Natural killer cell (primary cell): ENCODE measurements around the gene ATG13. TPM values are rescaled to one million over a fixed set of nuclear protein-coding genes. Genes with fewer than 3 reads are reported as not detected.

Experiments used
- ATAC-seq, 3 donors: fragments of 150-1000 bp in 2 of 3; fragments of 200-7000 bp in 1 of 3; cut with Tn5 transposase; 1 replicate in 1 of 3; 2 replicates in 2 of 3; pipeline ENCODE4 v1.10.0; 2021; ENCODE audit warnings: mild to moderate bottlenecking in 2 of 3, moderate library complexity in 2 of 3
- DNase-seq, 2 donors: peaks; one replicate each; pipeline versions ENCODE4 v3.0.0 to v3.0.0-alpha.2; 2013 to 2021; ENCODE audit warnings: mixed read lengths in 1 of 2
- H3K27ac ChIP-seq: one replicate; pipeline ENCODE4 v1.5.1; 2013; ENCODE audit warnings: mild to moderate bottlenecking, low read length
- H3K27me3 ChIP-seq: one replicate; pipeline ENCODE4 v1.6.1; 2013; ENCODE audit warnings: low read length; ENCODE audit not compliant: control insufficient read depth, insufficient read depth
- H3K36me3 ChIP-seq: one replicate; pipeline ENCODE4 v1.6.1; 2013; ENCODE audit warnings: low read length; ENCODE audit not compliant: control insufficient read depth, insufficient read depth
- H3K4me1 ChIP-seq: one replicate; pipeline ENCODE4 v1.6.1; 2013; ENCODE audit warnings: low read length; ENCODE audit not compliant: control insufficient read depth, insufficient read depth
- H3K4me3 ChIP-seq: one replicate; pipeline ENCODE4 v1.5.1; 2013; ENCODE audit warnings: low read length
- H3K9me3 ChIP-seq: one replicate; pipeline ENCODE4 v1.6.1; 2013; ENCODE audit warnings: low read length; ENCODE audit not compliant: control insufficient read depth, insufficient read depth
- H3K27ac Mint-ChIP-seq, 2 donors: one replicate each; pipeline ENCODE4 v1.8.0; 2022; ENCODE audit warnings: mild to moderate bottlenecking in 2 of 2, mixed read lengths in 2 of 2, moderate library complexity in 1 of 2
- H3K27me3 Mint-ChIP-seq, 2 donors: one replicate each; pipeline ENCODE4 v1.8.0; 2022; ENCODE audit warnings: low read depth in 2 of 2, mixed read lengths in 2 of 2
- H3K36me3 Mint-ChIP-seq: one replicate; pipeline ENCODE4 v1.8.0; 2022; ENCODE audit warnings: mixed read lengths
- H3K4me1 Mint-ChIP-seq, 2 donors: one replicate each; pipeline ENCODE4 v1.8.0; 2022; ENCODE audit warnings: mixed read lengths in 2 of 2
- H3K4me3 Mint-ChIP-seq: one replicate; pipeline ENCODE4 v1.8.0; 2022; ENCODE audit warnings: mild to moderate bottlenecking, moderate library complexity, mixed read lengths
- H3K9me3 Mint-ChIP-seq, 2 donors: one replicate each; pipeline ENCODE4 v1.8.0; 2022; ENCODE audit warnings: mixed read lengths in 2 of 2
- WGBS: methylation state at CpG from one replicate; pipeline ENCODE4 v1.1.7; 2013; ENCODE audit warnings: missing lambda C conversion rate; ENCODE audit not compliant: insufficient coverage; 5-methylcytosine and 5-hydroxymethylcytosine counted together
- intact Hi-C: fragments of 100-400 bp; cut with micrococcal nuclease; formaldehyde crosslinking; loops from one replicate; pipeline ENCODE4 v1.14.2; 2022
- total RNA-seq, 4 donors: library from RNA; stranded (reverse); fragments of 120-200 nt in 1 of 4; gene quantifications; one replicate each; pipeline versions ENCODE4 v1.2.3 to v1.2.4, GENCODE V29; 2013 to 2022
- TF ChIP-seq, protein P1 (sequence below): fragments of 200-600 bp; IDR thresholded peaks from one replicate; pipeline ENCODE4 v1.8.0; 2022; ENCODE audit warnings: antibody characterized with exemption

ATG13 gene
- total RNA-seq, 3 donors from 2014 or later (not counting 1 experiment from before 2014, with no cell fraction given), result 125 to 137 (median 132) TPM

DNA sequence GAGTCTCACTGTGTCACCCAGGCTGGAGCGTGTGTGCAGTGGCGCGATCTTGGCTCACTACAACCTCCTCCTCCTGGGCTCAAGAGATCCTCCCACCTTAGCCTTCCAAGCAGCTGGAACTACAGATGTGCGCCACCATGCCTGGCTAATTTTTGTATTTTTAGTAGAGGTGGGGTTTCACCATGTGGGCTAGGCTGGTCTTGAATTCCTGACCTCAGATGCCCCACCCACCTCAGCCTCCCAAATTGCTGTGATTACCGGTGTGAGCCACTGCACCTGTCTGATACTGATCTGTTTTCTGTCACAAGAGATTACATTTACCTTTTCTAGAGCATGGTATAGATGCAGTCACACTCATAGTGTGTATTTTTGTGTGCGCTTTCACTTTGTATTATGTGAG, 11.6 kb downstream of the ATG13 start:
- DNase-seq, result no peak
- Mint-ChIP-seq H3K9me3 (no peaks in the 10 kb centered on the region), H3K36me3 (peaks cover 15% of the 10 kb centered on the region), H3K27me3 (no peaks in the 10 kb centered on the region), H3K4me1 (peaks cover 23 to 44% of the 10 kb centered on the region in 2 donors), H3K27ac (no peak overlapping the region), H3K4me3 (no peak overlapping the region)
- H3K27me3 ChIP-seq, result no peaks in the 10 kb centered on the region
- TF ChIP-seq, protein P1, sequence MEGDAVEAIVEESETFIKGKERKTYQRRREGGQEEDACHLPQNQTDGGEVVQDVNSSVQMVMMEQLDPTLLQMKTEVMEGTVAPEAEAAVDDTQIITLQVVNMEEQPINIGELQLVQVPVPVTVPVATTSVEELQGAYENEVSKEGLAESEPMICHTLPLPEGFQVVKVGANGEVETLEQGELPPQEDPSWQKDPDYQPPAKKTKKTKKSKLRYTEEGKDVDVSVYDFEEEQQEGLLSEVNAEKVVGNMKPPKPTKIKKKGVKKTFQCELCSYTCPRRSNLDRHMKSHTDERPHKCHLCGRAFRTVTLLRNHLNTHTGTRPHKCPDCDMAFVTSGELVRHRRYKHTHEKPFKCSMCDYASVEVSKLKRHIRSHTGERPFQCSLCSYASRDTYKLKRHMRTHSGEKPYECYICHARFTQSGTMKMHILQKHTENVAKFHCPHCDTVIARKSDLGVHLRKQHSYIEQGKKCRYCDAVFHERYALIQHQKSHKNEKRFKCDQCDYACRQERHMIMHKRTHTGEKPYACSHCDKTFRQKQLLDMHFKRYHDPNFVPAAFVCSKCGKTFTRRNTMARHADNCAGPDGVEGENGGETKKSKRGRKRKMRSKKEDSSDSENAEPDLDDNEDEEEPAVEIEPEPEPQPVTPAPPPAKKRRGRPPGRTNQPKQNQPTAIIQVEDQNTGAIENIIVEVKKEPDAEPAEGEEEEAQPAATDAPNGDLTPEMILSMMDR, result no peak
- H3K4me1 ChIP-seq, result peaks cover 2% of the 10 kb centered on the region
- ATAC-seq, result no peak
- intact Hi-C loops, result no loop called here
- H3K4me3 ChIP-seq, result no peak overlapping the region
- 93% methylated on average over 5 of the region's 6 CpGs for WGBS
- H3K27ac ChIP-seq, result no peak overlapping the region
- no peaks in the 10 kb centered on the region for H3K9me3 ChIP-seq
- H3K36me3 ChIP-seq, result peaks cover 43% of the 10 kb centered on the region

DNA sequence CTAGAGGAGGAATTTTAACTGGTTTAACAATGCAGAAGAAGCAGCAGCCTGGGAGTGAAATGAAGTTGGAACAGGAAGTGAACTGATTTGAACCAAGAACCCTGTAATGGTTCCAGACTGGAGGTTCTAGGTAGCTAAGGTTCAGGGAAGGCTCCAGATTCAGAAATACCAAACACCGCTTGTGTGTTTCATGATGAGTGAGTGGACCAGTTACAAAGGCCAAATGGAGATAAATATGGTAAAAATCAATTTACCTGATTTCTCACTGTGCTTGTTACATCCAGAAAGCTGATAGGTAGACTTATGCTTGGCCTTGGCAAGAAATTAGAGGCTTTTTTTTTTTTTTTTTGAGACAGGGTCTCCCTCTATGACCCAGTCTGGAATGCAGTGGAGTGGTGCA, 12.9 kb downstream of the ATG13 start:
- no peak overlapping the region for H3K4me3 Mint-ChIP-seq
- H3K4me1 Mint-ChIP-seq, result peaks cover 21 to 32% of the 10 kb centered on the region in 2 donors
- TF ChIP-seq, protein P1, result no peak
- no peaks in the 10 kb centered on the region for H3K9me3 Mint-ChIP-seq
- Histone ChIP-seq H3K9me3 (no peaks in the 10 kb centered on the region), H3K27me3 (no peaks in the 10 kb centered on the region), H3K36me3 (peaks cover 33% of the 10 kb centered on the region), H3K4me1 (peaks cover 2% of the 10 kb centered on the region), H3K27ac (no peak overlapping the region), H3K4me3 (no peak overlapping the region)
- H3K27ac Mint-ChIP-seq, result no peak overlapping the region
- no peak for DNase-seq
- no peak for ATAC-seq
- intact Hi-C loops, result no loop called here
- no peaks in the 10 kb centered on the region for H3K27me3 Mint-ChIP-seq
- peaks cover 12% of the 10 kb centered on the region for H3K36me3 Mint-ChIP-seq
- WGBS, result 100% methylated on average over 1 of the region's 1 CpG

GRCh38 chr11:46631676-46632075, 14.3 kb downstream of the ATG13 start:
- Histone ChIP-seq H3K4me1 (peaks cover 2% of the 10 kb centered on the region), H3K27me3 (no peaks in the 10 kb centered on the region), H3K27ac (no peak overlapping the region), H3K4me3 (no peak overlapping the region), H3K36me3 (peaks cover 28% of the 10 kb centered on the region), H3K9me3 (no peaks in the 10 kb centered on the region)
- no peaks in the 10 kb centered on the region for H3K27me3 Mint-ChIP-seq
- DNase-seq, result no peak
- TF ChIP-seq, protein P1, result no peak
- H3K9me3 Mint-ChIP-seq, result no peaks in the 10 kb centered on the region
- no peak overlapping the region for H3K4me3 Mint-ChIP-seq
- 100% methylated on average over 2 of the region's 2 CpGs for WGBS
- ATAC-seq, result no peak
- peak overlapping the region in 1 of 2 donors; percentile 52 for H3K27ac Mint-ChIP-seq
- H3K36me3 Mint-ChIP-seq, result peaks cover 7% of the 10 kb centered on the region
- intact Hi-C loops, result no loop called here
- peaks cover 15 to 25% of the 10 kb centered on the region in 2 donors for H3K4me1 Mint-ChIP-seq

DNA sequence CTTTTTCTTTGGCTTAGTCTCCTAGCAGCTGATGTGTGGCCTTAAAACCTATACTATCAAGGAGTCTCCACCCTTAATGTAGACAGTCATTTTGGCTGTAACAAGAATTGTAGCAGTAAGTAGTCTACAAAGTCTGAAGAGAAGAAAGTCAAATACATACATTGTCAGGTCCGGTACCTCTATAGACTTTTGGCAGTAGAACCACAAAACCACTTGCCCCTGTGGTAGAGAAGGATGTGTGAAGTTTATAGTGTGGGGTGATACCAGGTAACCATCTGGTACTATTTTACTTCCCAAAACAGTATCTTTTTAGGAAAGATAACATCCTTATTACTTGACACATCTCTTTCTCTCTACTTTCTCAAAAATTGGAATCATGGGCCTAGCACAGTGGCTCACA, 15.1 kb downstream of the ATG13 start:
- peak overlapping the region; percentile 52 to 55 for H3K27ac Mint-ChIP-seq
- H3K4me1 Mint-ChIP-seq, result peaks cover 15 to 25% of the 10 kb centered on the region in 2 donors
- H3K27me3 Mint-ChIP-seq, result no peaks in the 10 kb centered on the region
- DNase-seq (peak in 1 of 2 donors; percentile 18), ATAC-seq (peak in 2 of 3 donors; percentile 50 to 88)
- no peak overlapping the region for H3K27ac ChIP-seq
- TF ChIP-seq, protein P1, result no peak
- H3K4me1 ChIP-seq, result peaks cover 2% of the 10 kb centered on the region
- peaks cover 7% of the 10 kb centered on the region for H3K36me3 Mint-ChIP-seq
- no peak overlapping the region for H3K4me3 ChIP-seq
- H3K4me3 Mint-ChIP-seq, result no peak overlapping the region
- no peaks in the 10 kb centered on the region for H3K9me3 ChIP-seq
- intact Hi-C loops, result no loop called here
- H3K9me3 Mint-ChIP-seq, result no peaks in the 10 kb centered on the region
- H3K36me3 ChIP-seq, result peaks cover 25% of the 10 kb centered on the region
- no peaks in the 10 kb centered on the region for H3K27me3 ChIP-seq
- 33% methylated on average over 1 of the region's 1 CpG for WGBS
